Measurements from ENCODE around the gene NRXN3.

Gene NRXN3

GRCh38 chr14:79334272-79334671, 1164.1 kb downstream of the NRXN3 start:
- in situ Hi-C loops (cut with HindIII; ENCODE audit: low pct_unique_long_range_greater_than_20kb, low sequenced_read_pairs) = no loop called here
- no peak for TF ChIP-seq JUND (IDR thresholded peaks at IDR 0.05; ENCODE audit: low read depth)
- DNase-seq (ENCODE audit: low read depth in 1 of 2, low spot score in 1 of 2) = no peak

- in situ Hi-C loops (cut with HindIII; ENCODE audit: low pct_unique_long_range_greater_than_20kb, low sequenced_read_pairs) = no loop called here
- DNase-seq (ENCODE audit: low read depth in 1 of 2, low spot score in 1 of 2) = peak in 1 of 2 experiments; percentile 21
- TF ChIP-seq JUND (IDR thresholded peaks at IDR 0.05; ENCODE audit: low read depth) = no peak
Observed at GRCh38 chr14:79337761-79338160, 1167.6 kb downstream of the NRXN3 start.

- no peak for TF ChIP-seq JUND (IDR thresholded peaks at IDR 0.05; ENCODE audit: low read depth)
- DNase-seq (ENCODE audit: low read depth in 1 of 2, low spot score in 1 of 2) = no peak
- in situ Hi-C loops (cut with HindIII; ENCODE audit: low pct_unique_long_range_greater_than_20kb, low sequenced_read_pairs) = no loop called here
Observed at GRCh38 chr14:79342942-79343341, 1172.8 kb downstream of the NRXN3 start.

- in situ Hi-C loops (cut with HindIII; ENCODE audit: low pct_unique_long_range_greater_than_20kb, low sequenced_read_pairs) = no loop called here
- TF ChIP-seq JUND (IDR thresholded peaks at IDR 0.05; ENCODE audit: low read depth) = no peak
- DNase-seq (ENCODE audit: low read depth in 1 of 2, low spot score in 1 of 2) = no peak
Observed at GRCh38 chr14:79351011-79351410, 1180.8 kb downstream of the NRXN3 start.

- in situ Hi-C loops (cut with HindIII; ENCODE audit: low pct_unique_long_range_greater_than_20kb, low sequenced_read_pairs) = no loop called here
- no peak for DNase-seq (ENCODE audit: low read depth in 1 of 2, low spot score in 1 of 2)
- TF ChIP-seq JUND (IDR thresholded peaks at IDR 0.05; ENCODE audit: low read depth) = no peak
Observed at GRCh38 chr14:79352076-79352630, 1182.0 kb downstream of the NRXN3 start.

GRCh38 chr14:79354336-79354735, 1184.2 kb downstream of the NRXN3 start:
- in situ Hi-C loops (cut with HindIII; ENCODE audit: low pct_unique_long_range_greater_than_20kb, low sequenced_read_pairs) = no loop called here
- no peak for TF ChIP-seq JUND (IDR thresholded peaks at IDR 0.05; ENCODE audit: low read depth)

GRCh38 chr14:79356040-79356439, 1185.9 kb downstream of the NRXN3 start:
- DNase-seq (ENCODE audit: low read depth in 1 of 2, low spot score in 1 of 2) = no peak
- TF ChIP-seq JUND (IDR thresholded peaks at IDR 0.05; ENCODE audit: low read depth) = no peak
- in situ Hi-C loops (cut with HindIII; ENCODE audit: low pct_unique_long_range_greater_than_20kb, low sequenced_read_pairs) = no loop called here

More at GRCh38 chr14:79354336-79354735, 1184.2 kb downstream of the NRXN3 start:
- DNase-seq (ENCODE audit: low read depth in 1 of 2, low spot score in 1 of 2) = no peak

- DNase-seq (ENCODE audit: low read depth in 1 of 2, low spot score in 1 of 2) = no peak
- no peak for TF ChIP-seq JUND (IDR thresholded peaks at IDR 0.05; ENCODE audit: low read depth)
- in situ Hi-C loops (cut with HindIII; ENCODE audit: low pct_unique_long_range_greater_than_20kb, low sequenced_read_pairs) = no loop called here
Observed at GRCh38 chr14:79357307-79357706, 1187.1 kb downstream of the NRXN3 start.

- in situ Hi-C loops (cut with HindIII; ENCODE audit: low pct_unique_long_range_greater_than_20kb, low sequenced_read_pairs) = no loop called here
- no peak for TF ChIP-seq JUND (IDR thresholded peaks at IDR 0.05; ENCODE audit: low read depth)
- no peak for DNase-seq (ENCODE audit: low read depth in 1 of 2, low spot score in 1 of 2)
Observed at GRCh38 chr14:79363291-79363690, 1193.1 kb downstream of the NRXN3 start.

- no peak for TF ChIP-seq JUND (IDR thresholded peaks at IDR 0.05; ENCODE audit: low read depth)
- DNase-seq (ENCODE audit: low read depth in 1 of 2, low spot score in 1 of 2) = no peak
- in situ Hi-C loops (cut with HindIII; ENCODE audit: low pct_unique_long_range_greater_than_20kb, low sequenced_read_pairs) = no loop called here
Observed at GRCh38 chr14:79369359-79370332, 1199.5 kb downstream of the NRXN3 start.

- in situ Hi-C loops (cut with HindIII; ENCODE audit: low pct_unique_long_range_greater_than_20kb, low sequenced_read_pairs) = no loop called here
- no peak for DNase-seq (ENCODE audit: low read depth in 1 of 2, low spot score in 1 of 2)
- TF ChIP-seq JUND (IDR thresholded peaks at IDR 0.05; ENCODE audit: low read depth) = no peak
Observed at GRCh38 chr14:79370969-79371368, 1200.8 kb downstream of the NRXN3 start.

GRCh38 chr14:79373451-79373850, 1203.3 kb downstream of the NRXN3 start:
- DNase-seq (ENCODE audit: low read depth in 1 of 2, low spot score in 1 of 2) = no peak
- in situ Hi-C loops (cut with HindIII; ENCODE audit: low pct_unique_long_range_greater_than_20kb, low sequenced_read_pairs) = no loop called here
- TF ChIP-seq JUND (IDR thresholded peaks at IDR 0.05; ENCODE audit: low read depth) = no peak

- TF ChIP-seq JUND (IDR thresholded peaks at IDR 0.05; ENCODE audit: low read depth) = no peak
- in situ Hi-C loops (cut with HindIII; ENCODE audit: low pct_unique_long_range_greater_than_20kb, low sequenced_read_pairs) = no loop called here
- DNase-seq (ENCODE audit: low read depth in 1 of 2, low spot score in 1 of 2) = no peak
Observed at GRCh38 chr14:79375356-79375755, 1205.2 kb downstream of the NRXN3 start.

Data from T47D (cell line).